ENCODE data around the gene AHCYL2.

DNA sequence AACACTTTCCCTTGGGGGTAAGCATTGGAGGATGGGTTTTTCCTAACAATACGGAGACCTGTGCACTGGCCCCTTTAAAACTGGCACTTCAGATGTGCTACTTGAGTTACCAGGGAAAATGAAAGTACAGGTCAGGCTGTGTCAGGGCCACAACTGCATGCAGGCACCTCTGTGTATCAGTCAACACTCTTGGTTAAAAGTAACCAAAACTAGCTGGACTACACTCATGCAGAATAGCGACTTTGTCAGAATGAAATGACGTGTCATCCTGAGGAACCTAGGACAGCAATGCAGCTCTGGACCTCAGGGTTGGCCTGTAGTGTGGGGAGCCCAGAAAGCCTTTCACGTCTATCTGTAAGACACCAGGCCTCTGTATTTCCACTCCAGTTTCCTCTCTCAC, 243.7 kb downstream of the AHCYL2 start:
- no peak for TF ChIP-seq POLR2A (IDR thresholded peaks at IDR 0.05; ENCODE audit: extremely low read depth, insufficient read length)
- TF ChIP-seq, protein P1, sequence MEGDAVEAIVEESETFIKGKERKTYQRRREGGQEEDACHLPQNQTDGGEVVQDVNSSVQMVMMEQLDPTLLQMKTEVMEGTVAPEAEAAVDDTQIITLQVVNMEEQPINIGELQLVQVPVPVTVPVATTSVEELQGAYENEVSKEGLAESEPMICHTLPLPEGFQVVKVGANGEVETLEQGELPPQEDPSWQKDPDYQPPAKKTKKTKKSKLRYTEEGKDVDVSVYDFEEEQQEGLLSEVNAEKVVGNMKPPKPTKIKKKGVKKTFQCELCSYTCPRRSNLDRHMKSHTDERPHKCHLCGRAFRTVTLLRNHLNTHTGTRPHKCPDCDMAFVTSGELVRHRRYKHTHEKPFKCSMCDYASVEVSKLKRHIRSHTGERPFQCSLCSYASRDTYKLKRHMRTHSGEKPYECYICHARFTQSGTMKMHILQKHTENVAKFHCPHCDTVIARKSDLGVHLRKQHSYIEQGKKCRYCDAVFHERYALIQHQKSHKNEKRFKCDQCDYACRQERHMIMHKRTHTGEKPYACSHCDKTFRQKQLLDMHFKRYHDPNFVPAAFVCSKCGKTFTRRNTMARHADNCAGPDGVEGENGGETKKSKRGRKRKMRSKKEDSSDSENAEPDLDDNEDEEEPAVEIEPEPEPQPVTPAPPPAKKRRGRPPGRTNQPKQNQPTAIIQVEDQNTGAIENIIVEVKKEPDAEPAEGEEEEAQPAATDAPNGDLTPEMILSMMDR (IDR thresholded peaks at IDR 0.05; ENCODE audit: low read depth, low read length): no peak
- no peak for TF ChIP-seq MYC (IDR thresholded peaks at IDR 0.05; ENCODE audit: low read depth, low read length)
- TF ChIP-seq, protein P2, sequence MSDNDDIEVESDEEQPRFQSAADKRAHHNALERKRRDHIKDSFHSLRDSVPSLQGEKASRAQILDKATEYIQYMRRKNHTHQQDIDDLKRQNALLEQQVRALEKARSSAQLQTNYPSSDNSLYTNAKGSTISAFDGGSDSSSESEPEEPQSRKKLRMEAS (IDR thresholded peaks at IDR 0.05; ENCODE audit: low read depth, low read length): no peak

Data from NB4 (cell line).